Cardiac muscle cell (in vitro differentiated cells and primary cell): ENCODE measurements around the gene POLR3B. TPM values are rescaled to one million over a fixed set of nuclear protein-coding genes. Genes with fewer than 3 reads are reported as not detected.
A peak's percentile ranks its signal among the peaks of the same experiment; 100 is the strongest.

ENCODE experiments used
- DNase-seq, 2 donors: peaks; one replicate each; pipeline versions ENCODE4 v3.0.0 to v3.0.0-alpha.2; 2010 to 2017; ENCODE audit warnings: low read depth in 1 of 2, low spot score in 1 of 2
- H3K27ac ChIP-seq: fragments of 200-600 bp; sonication (generic); 2 replicates; pipeline ENCODE4 v1.5.1; 2016
- H3K27me3 ChIP-seq: fragments of 200-600 bp; sonication (generic); 2 replicates; pipeline ENCODE4 v1.6.0; 2016; ENCODE audit warnings: control low read depth
- H3K36me3 ChIP-seq: fragments of 200-600 bp; sonication (generic); 2 replicates; pipeline ENCODE4 v1.5.1; 2016; ENCODE audit warnings: control low read depth
- H3K4me1 ChIP-seq: fragments of 200-600 bp; sonication (generic); 2 replicates; pipeline ENCODE4 v1.8.1; 2017; ENCODE audit warnings: low read depth, mild to moderate bottlenecking, mixed run types
- H3K4me3 ChIP-seq: fragments of 200-600 bp; sonication (generic); 2 replicates; pipeline ENCODE4 v1.5.1; 2016; ENCODE audit warnings: mild to moderate bottlenecking
- H3K9me3 ChIP-seq: fragments of 200-600 bp; sonication (generic); 2 replicates; pipeline ENCODE4 v1.5.1; 2017; ENCODE audit warnings: low read depth, mild to moderate bottlenecking, control low read depth
- polyA plus RNA-seq: library from polyadenylated mRNA; unstranded; fragments of >200 nt; fragmentation: Nextera tagmentation; extraction: Ambion mirVana; gene quantifications from 2 replicates; pipeline ENCODE4 v1.2.1, GENCODE V29; 2016
- total RNA-seq: library from RNA; depleted of rRNA; stranded (reverse); fragments of >200 nt; gene quantifications from 2 replicates; pipeline ENCODE4 v1.2.3, GENCODE V29; 2016
- TF ChIP-seq, protein P1 (sequence below): IDR thresholded peaks from 2 replicates; pipeline ENCODE4 v1.5.1; 2012; ENCODE audit warnings: low read depth, mild to moderate bottlenecking, low read length

POLR3B gene
- total and polyA plus RNA-seq, 2 experiments from 2014 or later: 8.5 to 10.7 TPM

DNA sequence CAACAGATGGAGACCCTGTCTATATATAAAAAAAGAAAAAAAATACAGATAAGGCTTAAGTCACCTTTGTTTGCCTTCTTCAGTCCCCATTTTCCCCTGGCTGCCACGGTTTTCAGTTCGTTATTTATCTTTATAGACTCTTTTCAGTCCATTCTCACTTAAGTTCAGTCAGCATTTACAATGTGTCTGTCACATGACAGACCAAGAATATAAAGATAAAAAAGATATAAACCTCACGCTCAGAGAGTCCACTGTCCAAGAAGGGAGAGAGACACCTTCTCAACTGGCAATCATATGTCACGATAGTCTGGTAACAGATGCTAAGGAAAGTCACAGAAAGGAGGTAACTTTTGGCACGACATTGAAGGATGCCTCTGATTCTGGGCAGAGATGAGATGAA, 13.4 kb upstream of the POLR3B start:
- H3K36me3 ChIP-seq: peaks cover 7% of the 10 kb centered on the region
- no peak overlapping the region for H3K4me3 ChIP-seq
- H3K4me1 ChIP-seq: peaks cover 45% of the 10 kb centered on the region
- H3K9me3 ChIP-seq: no peaks in the 10 kb centered on the region
- no peaks in the 10 kb centered on the region for H3K27me3 ChIP-seq
- TF ChIP-seq, protein P1, sequence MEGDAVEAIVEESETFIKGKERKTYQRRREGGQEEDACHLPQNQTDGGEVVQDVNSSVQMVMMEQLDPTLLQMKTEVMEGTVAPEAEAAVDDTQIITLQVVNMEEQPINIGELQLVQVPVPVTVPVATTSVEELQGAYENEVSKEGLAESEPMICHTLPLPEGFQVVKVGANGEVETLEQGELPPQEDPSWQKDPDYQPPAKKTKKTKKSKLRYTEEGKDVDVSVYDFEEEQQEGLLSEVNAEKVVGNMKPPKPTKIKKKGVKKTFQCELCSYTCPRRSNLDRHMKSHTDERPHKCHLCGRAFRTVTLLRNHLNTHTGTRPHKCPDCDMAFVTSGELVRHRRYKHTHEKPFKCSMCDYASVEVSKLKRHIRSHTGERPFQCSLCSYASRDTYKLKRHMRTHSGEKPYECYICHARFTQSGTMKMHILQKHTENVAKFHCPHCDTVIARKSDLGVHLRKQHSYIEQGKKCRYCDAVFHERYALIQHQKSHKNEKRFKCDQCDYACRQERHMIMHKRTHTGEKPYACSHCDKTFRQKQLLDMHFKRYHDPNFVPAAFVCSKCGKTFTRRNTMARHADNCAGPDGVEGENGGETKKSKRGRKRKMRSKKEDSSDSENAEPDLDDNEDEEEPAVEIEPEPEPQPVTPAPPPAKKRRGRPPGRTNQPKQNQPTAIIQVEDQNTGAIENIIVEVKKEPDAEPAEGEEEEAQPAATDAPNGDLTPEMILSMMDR: no peak
- DNase-seq: no peak
- H3K27ac ChIP-seq: peak overlapping the region; percentile 81

DNA sequence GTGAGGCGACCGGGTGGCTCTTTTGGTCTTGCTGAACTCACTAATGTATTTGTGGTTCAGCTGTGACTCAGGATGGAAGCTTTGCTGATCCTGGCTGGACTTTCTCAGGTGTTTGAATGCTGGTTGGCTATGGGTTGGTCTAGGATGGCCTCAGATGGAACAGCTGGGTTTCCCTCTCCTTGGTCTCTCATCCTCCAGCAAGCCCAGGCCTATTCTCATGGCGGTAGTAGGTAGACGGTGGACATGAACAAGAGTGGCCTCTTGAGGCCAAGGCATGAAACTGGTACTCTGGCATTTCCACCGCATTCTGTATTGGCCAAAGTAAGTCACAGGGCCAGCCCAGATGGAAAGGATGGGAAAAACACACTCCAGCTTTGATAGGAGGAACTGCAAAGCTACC, 11.8 kb upstream of the POLR3B start:
- no peaks in the 10 kb centered on the region for H3K9me3 ChIP-seq
- TF ChIP-seq, protein P1: peak; percentile 53
- H3K27me3 ChIP-seq: no peaks in the 10 kb centered on the region
- H3K4me1 ChIP-seq: peaks cover 37% of the 10 kb centered on the region
- no peak overlapping the region for H3K4me3 ChIP-seq
- H3K36me3 ChIP-seq: peaks cover 7% of the 10 kb centered on the region
- peak; percentile 64 to 68 for DNase-seq
- H3K27ac ChIP-seq: no peak overlapping the region

DNA sequence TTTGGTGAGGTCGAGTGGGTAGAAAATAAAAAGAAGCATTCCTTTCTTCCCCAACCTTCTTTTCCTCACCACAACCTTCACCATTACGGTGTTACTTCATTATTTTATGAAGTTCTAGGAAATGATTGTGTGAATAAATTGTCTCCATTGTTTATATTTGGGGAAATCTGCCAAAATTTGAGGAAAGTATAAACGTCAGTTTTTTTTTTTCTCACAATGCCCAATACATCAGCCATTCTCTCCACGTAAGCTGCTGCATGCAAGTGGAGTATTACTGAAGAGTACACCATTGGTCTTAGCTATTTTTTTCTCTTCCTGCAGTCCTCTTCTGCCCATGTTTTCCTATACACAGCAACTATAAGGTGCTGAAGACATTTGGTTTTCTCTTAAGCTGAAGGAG, 9.1 kb upstream of the POLR3B start:
- H3K27ac ChIP-seq: no peak overlapping the region
- H3K27me3 ChIP-seq: no peaks in the 10 kb centered on the region
- no peak for DNase-seq
- H3K4me1 ChIP-seq: peaks cover 12% of the 10 kb centered on the region
- TF ChIP-seq, protein P1: no peak
- H3K36me3 ChIP-seq: peaks cover 7% of the 10 kb centered on the region
- no peak overlapping the region for H3K4me3 ChIP-seq
- H3K9me3 ChIP-seq: no peaks in the 10 kb centered on the region

DNA sequence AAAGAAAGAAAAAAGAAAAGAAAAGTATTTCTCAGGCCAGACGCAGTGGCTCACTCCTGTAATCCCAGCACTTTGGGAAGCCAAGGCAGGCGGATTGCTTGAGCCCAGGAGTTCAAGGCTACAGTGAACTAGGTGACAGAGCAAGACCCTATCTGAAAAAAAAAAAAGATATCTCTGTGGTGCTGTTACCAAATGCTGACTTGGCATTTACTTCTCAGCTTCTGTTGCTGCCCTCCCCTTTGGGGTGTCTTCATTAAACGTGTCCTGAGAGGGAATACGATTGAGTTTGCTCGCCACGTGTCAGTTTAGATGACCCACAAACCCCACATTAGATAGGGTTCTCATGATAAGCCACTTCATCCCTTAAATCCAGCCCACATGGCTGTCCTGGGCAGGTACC, 4.4 kb upstream of the POLR3B start:
- Histone ChIP-seq H3K36me3 (no peaks in the 10 kb centered on the region), H3K4me3 (no peak overlapping the region), H3K27me3 (no peaks in the 10 kb centered on the region), H3K27ac (no peak overlapping the region), H3K4me1 (peaks cover 7% of the 10 kb centered on the region), H3K9me3 (no peaks in the 10 kb centered on the region)
- no peak for DNase-seq
- TF ChIP-seq, protein P1: no peak

DNA sequence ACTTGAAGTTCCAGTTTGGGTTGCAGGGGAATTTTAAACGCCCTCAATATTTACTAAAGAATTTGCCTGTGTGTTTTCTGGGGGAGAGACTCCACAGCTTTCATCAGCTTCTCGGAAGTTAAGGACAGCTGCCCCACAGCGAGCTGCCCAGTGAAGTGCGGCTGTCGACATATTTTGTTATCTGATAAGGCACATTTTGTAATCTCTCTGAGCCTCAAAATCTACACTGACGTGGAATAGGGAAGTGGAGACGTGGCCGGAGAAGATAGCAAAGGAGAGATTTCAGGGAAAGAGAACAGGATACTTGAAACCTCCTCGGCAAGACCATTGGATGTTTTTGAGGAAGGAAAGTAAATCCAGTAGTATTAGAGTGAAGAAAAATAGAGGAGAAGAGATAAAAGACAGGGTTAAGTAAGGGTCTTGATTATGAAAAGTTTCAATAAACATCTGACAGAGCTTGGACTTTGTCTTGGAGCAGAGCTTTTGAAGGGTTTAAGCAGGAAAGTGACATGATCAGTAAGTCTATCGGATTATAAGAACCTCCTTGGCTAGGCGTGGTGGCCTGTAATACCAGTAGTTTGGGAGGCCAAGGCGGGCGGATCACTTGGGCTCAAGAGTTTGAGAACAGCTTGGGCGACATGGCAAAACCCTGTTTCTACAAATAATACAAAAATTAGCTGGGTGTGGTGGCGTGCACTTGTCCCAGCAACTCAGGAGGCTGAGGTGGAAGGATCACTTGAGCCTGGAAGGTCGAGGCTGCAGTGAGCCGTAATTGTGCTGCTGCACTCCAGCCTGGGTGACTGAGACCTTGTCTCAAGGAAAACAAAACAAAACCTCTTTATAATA, 1.1 kb downstream of the POLR3B start:
- Histone ChIP-seq H3K4me1 (peaks cover 25% of the 10 kb centered on the region), H3K27ac (peak overlapping the region; percentile 96), H3K27me3 (no peaks in the 10 kb centered on the region), H3K36me3 (no peaks in the 10 kb centered on the region), H3K4me3 (peak overlapping the region; percentile 81), H3K9me3 (no peaks in the 10 kb centered on the region)
- DNase-seq: peak in 1 of 2 donors; percentile 84
- TF ChIP-seq, protein P1: no peak
